Measurements from ENCODE around the gene C9orf50.

C9orf50 gene

DNA sequence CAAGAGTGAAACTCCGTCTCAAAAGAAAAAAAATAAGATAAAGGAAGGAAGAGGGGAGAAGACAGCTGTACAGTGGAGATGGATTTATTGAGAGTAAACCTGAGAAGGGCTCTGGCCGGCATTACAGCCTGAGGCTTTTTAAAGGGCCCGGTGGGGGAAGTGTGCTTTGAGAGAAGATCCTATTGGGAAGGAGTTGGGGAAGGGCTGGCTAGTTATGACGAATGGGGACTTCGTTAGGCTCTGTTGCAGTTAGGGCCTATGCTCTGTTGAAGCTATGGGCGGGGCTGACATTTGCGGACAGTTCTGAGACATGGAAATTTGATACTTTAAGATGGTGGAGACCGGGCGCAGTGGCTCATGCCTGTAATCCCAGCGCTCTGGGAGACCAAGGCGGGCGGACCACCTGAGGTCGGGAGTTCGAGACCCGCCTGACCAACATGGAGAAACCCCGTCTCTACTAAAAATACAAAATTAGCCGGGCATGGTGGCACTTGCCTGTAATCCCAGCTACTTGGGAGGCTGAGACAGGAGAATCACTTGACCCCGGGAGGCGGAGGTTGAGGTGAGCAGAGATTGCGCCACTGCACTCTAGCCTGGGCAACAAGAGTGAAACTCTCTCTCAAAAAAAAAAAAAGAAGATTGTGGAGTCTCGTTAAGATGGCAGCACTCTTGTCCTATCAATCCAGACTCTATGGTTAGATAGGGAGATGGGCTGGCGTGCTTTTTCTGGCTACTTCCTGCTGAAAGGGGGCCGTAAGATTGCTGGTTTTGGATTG, 33.2 kb downstream of the C9orf50 start:
- no peak for DNase-seq

DNA sequence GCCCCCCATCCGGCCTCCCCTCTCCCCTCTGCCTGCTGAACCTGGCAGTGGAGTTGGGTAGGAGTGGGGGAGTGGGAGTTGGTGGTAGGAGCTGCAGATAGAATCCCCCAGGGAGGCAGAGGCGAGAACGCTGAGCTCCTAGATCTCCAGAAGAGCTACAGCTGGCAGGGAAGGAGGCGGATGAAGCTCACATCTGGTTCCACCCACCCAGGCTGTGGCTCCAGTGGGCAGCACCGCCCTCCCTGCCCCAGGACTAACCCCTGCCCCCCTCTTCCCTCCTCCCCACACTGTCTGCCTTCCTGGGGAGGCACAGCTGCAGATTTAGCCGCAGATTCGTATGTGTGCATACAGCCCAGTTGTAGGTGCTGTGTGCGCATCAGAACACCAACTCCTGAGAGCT, 34.2 kb downstream of the C9orf50 start:
- no peak for DNase-seq

DNA sequence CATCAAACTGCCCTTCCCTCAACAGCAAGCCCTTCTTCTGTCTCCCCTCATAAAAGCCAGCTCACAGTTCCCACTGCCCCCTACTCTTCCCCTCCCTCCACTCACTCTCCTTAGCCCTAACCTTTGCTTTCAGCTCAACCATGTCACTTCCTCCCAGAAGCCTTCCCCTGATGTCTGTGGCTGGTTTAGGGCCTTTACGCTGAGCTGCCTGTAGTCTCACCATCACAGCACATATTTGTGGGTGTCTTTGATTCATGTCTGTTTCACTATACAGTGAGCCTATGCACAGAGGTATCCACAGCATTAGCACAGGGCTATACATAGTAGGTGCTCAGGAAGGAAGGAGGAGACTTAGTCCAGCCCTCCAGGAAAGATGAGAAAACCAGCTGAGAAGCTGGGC, 34.7 kb downstream of the C9orf50 start:
- no peak for DNase-seq

DNA sequence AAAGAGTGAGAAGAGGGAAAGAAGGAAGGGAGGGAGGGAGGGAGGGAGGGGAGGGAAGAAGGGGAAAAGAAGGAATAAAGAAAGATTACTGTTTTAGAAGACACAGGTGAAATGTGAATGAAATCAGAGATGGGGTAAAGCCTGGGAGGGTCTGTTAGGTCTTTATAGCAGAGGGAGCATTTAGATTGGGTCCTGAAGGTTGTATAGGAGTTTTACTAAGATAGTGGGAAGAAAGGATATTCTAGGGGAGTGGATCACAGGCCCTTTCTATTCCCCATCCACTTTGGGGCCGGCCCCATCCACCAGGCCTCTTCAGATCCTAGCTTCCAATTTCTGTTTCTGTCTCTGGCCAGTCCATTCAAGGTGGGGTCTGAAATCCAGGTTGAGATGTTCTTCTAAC, 35.5 kb downstream of the C9orf50 start:
- DNase-seq = no peak

DNA sequence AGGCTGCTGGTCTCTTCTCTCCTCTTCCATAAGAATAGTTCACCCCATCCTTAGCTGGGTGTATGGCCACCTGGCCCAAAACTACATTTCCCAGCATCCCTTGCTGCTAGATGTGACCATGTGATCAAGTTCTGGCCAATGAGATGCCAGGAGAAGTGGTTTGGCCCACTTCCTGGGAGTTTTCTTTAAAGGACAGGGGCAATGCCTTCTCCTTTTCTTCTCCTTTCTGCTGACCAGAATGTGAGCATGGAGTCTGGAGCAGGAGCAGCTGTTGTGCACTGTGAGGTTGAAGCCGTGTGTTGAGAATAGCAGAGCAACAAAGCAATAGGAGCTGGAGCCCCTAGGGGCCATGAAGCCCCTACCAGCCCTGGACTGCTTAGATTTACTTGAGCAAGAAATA, 36.8 kb downstream of the C9orf50 start:
- peak; percentile 25 for DNase-seq

DNA sequence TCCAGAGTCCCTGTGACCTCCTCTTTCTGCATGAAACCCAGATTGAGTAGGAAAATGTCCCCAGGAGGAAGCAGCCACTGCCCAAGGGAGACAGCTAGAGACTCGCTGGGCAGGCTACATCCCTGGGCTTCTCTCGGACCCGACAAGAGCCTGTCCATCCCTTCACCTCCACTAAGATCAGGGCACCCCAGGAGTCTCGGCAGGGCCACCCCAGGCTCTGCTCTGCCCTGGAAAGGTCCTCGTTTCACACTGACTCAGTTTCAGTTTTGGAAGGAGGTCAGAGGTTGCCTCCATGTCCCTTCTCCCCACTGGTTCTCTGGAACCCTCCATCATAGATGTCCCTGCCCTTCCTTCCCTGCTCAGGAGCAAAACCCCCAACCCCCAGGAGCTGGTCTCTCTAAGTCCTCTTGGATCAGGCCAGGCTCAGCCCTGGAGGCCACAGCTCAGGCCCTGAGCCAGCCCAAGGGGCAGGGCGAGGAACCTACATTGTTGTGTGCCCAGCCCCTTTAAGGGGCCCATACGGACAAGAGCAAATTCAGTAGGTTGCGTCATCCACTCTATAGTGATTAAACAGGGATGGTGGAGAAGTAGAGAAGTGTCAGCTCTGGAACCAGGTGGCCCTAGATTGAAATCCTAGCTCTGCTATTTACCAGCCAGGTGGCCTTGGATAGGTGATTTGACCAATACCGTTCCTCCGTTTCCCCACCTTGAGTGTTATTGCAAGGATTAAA, 37.4 kb downstream of the C9orf50 start:
- DNase-seq = no peak

DNA sequence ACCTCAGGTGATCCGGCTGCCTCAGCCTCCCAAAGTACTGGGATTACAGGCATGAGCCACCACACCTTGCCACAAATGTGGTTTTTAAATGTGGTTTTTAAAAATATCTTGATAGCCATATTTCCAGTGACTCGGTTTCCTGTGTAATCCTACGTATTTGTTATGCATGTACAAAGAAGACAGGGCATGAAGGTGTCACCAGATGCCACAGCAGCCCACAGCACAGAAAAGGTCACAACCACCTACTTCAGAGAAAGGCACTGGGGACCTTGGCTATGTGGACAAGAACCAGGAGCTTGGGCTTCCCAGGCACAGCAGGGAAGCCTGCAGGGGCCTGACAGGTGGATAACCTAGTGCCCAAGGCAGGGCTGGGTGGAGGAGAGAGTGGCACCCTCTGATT, 38.0 kb downstream of the C9orf50 start:
- DNase-seq = no peak

DNA sequence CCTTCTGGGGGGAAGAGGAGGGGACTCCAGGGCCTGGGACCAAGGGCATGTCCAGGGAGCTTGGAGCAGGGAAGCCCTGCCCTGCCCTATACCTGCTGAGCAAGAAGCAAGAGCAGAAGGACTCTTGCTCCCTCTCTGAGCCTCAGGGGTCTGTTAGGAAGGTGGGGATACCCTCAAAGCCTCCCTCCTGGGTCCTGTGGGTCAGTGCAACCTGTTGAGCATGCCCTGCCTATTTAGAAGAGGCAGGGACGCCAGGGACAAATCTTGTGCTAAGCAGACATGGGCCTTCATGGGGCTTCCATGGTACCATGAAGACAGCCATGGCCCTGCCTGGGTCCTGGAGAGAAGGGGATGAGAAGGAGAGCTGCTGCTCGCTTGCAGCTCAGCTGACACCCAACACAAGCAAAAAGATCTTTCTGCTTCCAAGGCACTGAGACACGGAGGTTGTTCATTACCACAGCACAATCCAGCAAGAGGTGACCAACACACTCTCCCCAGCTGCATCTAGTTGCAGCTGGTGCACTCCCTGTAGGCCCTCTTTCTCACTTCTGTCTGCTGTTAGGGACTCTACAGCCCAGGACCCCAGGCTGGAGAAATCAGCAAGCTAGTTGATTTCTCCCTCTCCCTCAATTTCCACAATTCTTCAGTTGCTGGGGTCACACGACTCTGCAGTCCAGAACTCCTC, 39.3 kb downstream of the C9orf50 start:
- no peak for DNase-seq

DNA sequence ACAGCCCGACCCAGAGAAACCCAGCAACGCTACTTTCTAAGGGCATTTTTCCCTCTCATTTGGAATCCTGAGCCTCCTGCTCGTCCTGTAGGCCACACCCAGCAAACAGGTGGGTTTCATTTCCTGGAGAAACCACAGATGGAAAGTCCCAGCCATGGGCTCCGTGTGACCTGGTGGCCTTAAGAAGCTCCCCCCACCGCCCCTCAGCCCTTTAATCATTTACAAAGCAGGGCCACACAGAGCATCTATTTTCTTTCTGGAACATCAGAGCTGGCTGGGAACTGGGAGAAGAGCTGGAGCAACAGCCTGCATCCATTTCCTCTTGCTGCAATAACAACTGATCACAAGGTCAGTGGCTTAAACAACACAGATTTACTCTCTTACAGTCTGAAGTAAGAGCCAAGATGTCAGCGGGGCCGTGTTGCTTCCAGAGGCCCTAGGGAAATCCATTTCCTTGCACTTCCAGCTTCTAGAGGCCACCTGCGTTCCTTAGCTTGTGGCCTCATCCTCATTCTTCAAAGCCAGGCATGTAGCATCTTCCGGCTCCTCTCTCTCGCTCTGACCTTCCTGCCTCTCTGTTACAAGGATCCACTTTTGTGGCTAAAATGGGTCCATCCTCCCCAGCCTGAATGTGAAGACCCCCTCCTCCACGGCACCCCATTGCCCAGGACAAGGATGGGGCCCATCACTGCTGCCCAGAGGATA, 40.5 kb downstream of the C9orf50 start:
- DNase-seq = no peak

DNA sequence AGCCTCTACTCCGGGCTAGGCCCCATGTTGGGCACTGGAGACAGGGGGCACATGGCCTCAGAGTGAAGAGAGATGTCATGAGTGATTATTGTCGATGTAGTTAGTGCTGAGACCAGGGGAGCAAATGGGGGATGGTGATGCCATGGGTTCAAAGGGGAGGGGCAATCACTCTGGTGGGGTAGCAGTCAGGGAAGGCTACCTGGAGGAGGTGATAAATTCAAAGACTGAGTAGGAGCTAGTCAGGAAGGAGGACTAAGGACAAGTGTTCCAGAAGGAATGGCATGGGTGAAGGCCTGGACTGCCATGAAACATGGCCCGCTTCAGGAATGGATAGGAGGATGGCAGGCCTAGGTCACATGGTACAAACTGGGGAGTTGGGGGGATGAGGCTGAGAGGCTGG, 41.6 kb downstream of the C9orf50 start:
- DNase-seq = no peak

DNA sequence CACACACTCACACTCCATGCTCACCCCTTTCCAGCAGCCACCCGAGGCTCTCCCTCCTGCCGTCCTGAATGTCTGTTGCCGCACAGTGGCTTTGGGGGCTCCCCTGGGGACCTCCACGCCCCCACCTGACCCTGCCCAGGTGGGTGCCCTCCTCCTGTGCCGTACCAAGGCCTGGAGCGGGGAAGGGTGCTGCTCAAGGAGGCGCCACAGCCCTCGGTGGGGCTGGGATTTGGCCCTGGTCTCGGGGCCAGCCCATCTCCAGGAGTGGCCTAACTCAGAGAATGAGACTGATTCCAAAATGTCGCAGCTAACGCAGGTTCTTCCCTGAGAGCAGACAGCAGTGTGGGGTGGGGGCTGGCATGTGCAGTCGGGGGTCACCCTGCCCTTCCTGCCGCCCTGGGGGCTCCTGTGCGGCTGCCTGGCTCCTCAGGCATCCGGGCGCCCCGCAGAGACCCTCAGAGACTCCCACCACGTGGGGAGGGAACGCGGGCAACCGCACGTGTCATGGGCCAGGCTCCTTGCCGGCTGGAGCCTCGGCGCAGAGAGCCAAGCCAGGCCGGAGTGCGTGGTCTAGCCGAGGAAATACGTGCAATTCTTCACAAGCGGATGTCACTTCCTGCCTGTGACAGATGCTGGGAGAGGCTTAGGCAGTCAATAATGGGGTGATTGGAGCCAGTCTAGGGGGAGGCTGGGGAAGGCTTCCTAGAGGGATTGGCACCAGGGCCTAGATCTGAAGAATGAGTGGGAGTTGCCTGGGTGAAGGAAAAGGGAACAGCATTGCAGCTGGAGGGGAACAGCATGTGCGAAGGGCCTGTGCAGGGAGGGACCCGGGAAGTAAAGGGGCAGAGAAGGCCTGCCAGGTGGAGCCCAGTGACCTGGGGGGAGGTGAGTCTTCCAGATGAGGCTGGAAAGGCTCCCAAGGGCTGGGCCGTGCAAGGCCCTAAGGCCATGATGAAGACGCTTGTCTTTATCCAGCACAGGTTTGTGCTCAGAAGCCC, 44.1 kb downstream of the C9orf50 start:
- DNase-seq = no peak

DNA sequence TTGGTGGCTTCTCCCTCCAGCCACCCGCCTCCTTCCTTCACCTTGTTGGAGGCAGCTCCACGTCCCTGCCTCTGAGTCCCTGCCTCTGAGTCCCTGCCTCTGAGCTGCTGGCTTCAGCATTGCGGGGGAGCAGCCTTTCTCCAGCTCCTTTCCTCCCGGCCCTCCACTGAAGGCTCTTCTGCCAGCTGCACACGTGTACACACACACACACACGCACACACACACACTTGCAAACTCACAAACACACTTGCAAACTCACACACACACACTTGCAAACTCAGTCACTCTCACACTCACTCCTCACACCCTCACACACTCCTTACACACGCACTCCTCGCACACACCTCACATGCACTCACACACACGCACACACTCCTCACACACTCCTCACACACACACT, 45.1 kb downstream of the C9orf50 start:
- no peak for DNase-seq

DNA sequence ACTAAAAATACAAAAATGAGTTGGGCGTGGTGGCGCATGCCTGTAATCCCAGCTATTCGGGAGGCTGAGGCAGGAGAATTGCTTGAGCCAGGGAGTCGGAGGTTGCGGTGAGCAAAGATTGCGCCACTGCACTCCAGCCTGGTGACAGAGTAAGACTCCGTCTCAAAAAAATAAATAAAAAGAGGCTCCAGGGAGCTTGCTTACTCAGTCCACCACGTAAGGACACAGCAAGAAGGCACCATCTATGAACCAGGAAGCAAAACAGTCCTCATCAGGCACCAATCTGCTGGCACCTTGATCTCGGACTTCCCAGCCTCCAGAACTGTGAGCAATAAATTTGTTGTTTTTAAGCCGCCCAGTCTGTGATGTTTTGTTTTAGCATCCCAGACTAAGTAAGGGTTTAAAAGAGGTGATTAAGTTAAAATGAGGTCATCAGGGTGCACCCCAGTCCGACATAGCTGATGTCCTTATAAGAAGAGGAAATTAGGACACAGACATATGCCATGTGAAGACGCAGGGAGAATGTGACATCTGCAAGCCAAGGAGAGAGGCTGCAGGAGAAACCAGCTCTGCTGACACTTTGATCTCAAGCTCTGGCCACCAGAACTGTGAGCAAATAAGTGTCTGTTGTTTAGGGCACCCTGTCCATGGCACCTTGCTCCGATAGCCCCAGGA, 45.9 kb downstream of the C9orf50 start:
- DNase-seq = no peak

DNA sequence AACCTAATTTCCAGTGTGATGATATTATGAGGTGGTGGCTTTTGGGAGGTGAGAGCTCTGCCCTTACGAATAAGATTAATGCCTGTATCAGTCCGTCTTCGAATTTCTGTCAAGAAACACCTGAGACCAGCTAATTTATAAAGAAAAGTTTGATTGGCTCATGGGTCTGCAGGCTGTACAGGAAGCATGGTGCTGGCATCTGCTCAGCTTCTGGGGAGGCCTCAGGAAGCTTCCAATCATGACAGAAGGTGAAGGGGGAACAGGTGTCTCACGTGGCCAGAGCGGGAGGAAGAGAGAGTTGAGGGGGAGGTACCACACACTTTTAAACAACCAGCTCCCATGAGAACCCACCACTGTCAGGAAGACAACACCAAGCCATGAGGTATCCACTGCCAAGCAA, 46.9 kb downstream of the C9orf50 start:
- no peak for DNase-seq

DNA sequence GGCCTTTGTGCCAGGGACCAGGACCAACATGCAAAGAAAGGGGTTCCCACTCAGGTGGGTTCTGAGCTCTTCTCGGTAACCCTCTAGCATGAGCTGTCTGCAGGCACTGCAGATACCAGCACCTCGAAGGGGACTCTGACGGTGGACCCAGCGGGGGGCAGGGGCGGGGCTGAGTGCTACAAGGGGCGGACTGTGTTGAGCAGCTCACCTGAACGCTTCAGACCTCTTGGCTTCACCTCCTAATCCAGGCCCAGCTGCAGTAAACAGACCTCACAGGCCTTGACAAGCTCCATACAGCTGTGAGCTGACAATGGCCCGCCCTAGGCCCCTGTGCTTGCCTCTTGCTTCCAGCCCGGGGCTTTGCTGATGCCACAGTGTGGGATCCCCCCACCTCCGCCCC, 48.4 kb downstream of the C9orf50 start:
- no peak for DNase-seq

DNA sequence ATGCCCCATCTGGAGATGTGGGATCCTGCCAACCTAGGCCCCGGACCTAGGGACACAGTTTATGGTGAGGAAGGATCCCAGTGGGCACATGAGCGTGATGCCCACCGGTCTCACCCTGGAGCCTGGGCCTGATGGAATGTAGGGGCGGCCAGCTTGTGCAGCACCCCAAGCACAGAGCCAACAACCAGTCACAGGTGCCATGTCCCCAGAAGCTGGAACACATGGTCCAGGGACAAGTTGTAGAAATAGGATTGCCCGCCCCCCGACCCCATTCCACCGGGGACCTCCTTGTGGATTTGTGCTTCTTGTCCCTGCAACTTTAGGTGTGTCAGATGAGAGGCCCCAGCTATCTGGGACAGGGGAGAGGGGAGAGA, 48.9 kb downstream of the C9orf50 start:
- DNase-seq = no peak

DNA sequence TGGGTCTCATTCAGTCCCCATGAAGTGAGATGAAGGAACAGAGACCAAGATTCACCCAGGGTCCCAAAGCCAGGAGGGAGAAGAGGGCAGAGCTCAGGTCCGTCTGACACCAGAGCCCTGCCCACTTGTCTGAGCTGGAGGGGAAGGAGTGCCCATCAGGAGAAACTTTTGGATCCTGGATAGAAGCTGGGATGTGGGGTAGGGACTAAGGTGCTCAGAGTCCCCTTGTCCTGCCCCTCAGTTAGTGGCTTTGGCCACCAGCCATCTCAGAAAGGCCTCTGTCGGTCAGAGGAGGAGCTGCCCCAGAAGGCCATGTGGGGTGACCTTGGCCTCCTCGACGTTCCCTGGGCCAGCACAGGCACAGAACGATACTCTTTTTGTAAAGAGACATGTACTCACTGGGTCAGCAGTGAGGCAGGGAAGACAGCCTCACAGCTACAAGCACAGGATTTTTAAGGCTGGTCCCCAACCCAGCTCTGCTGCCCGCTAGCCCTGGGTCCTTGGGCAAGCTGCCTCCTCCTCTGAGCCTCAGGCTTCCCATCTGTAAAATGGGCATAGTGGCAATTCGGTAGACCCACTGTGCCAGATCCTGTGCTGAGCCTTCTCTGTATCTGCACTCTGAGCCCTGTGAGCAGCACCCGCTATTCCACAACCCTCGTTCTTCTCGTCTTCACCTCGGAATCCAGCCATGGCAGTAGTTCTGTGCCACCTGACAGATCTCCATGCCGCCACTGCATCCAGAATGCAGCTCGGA, 49.4 kb downstream of the C9orf50 start:
- DNase-seq = no peak

DNA sequence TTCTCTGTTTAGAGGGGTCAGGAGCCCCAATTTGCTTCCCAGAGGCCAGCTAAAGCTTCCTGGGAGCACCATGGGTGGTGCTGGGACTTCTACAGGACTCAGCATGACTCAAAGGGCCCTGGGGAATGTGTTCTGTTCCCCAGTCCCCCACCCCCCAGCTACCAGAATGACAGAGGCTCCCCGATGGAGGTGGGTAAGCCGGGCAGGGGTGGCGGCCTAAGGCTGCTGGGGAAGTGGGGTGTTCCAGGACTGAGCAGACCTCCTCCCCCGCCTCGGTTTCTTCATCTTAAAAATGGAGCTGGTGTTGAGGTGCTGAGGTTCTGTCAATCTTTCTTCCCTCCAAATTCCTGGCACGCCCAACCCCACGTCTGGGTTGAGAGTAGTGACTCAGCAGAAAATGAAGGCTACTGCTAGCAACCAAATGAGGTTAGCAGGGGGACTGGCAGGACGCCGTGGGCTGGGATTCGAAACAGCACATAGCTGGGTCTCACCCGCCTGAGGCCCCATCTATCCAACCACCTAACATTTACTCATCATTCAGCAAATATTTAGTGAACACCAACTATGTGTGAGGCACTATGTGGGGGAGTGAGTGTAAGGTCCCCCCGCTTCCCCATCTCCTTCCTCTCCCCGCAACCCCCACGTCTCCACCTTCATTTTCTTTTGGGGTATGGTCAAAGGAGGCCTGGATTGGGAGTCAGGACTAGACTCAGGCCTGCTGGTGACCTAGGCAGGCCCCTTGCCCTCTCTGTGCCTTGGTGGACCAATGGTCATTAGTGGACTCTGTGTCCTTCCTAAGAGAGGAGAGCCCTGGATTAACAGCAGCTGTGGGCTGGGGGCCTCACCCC, 50.2 kb downstream of the C9orf50 start:
- no peak for DNase-seq

DNA sequence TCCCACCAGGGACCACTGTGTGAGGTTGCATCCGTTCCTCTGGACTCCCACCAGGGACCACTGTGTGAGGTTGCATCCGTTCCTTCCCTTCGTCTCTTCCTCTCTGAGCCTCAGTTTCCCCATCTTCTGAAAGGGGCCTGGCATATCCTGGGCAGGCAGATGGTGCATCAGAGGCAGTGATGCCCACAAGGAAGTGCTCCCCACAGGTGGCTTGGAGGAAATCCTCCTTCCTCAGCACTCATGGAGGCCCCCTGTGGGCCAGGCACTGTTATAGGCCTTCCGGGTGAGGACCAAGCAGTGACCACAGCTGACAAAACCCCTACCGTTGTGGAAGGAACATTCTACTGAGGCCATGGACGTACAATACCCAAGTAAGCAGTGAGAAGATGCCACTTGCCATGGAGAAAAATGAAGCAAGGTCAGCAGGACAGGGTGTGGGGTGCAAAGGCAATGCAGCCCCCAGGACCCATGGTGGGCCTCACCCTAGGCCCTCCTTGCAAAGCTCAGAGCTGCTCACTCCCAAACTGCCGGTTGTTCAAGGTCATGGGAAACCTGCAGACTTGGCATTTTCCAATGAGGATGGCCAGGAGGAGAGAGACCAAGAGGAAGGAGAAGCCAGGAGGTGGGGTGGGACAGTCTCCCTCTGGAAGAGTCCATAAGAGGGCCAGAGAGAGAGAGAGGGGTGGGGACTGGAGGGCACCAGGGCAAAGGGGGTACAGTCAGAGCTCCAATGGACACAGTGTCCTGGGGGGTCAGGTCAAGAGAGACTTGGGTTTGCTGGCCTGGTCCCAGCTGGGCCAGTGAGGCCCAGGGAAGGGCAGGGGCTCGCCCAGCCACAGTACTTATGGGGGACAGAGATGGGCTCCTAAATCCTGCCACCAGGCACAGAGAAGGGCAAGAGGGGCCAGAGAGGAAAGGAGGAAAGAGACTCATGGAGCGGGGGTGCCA, 51.1 kb downstream of the C9orf50 start:
- no peak for DNase-seq
